Endodermal cell (in vitro differentiated cells): Measurements from ENCODE around the gene TINCR. TPM values are rescaled to one million over a fixed set of nuclear protein-coding genes. Genes with fewer than 3 reads are reported as not detected.

ENCODE experiments used
- DNase-seq: peaks from one replicate; pipeline ENCODE4 v3.0.0-alpha.2; 2017
- H3K27ac ChIP-seq: 2 replicates; pipeline ENCODE4 v1.5.1; 2013; ENCODE audit warnings: mild to moderate bottlenecking, low read depth, low read length, moderate library complexity
- H3K27me3 ChIP-seq: 2 replicates; pipeline ENCODE4 v1.6.1; 2013; ENCODE audit warnings: mild to moderate bottlenecking, low read length, moderate library complexity; ENCODE audit not compliant: insufficient read depth, control insufficient read depth, poor library complexity, severe bottlenecking
- H3K36me3 ChIP-seq: 2 replicates; pipeline ENCODE4 v1.7.0; 2013; ENCODE audit warnings: mild to moderate bottlenecking, low read length, moderate library complexity; ENCODE audit not compliant: control insufficient read depth, insufficient read depth
- H3K4me1 ChIP-seq: one replicate; pipeline ENCODE4 v1.7.0; 2013; ENCODE audit warnings: low read length; ENCODE audit not compliant: control insufficient read depth, insufficient read depth
- H3K4me3 ChIP-seq: 2 replicates; pipeline ENCODE4 v1.5.1; 2013; ENCODE audit warnings: mild to moderate bottlenecking, low read length, moderate library complexity
- H3K9ac ChIP-seq: 2 replicates; pipeline ENCODE4 v1.6.1; 2013; ENCODE audit warnings: mild to moderate bottlenecking, low read length, moderate library complexity; ENCODE audit not compliant: poor library complexity, severe bottlenecking; ENCODE audit errors: extremely low read depth
- H3K9me3 ChIP-seq: 2 replicates; pipeline ENCODE4 v1.6.1; 2013; ENCODE audit warnings: mild to moderate bottlenecking, low read length, moderate library complexity; ENCODE audit not compliant: control insufficient read depth
- H3K27ac Mint-ChIP-seq: 2 replicates; pipeline ENCODE4 v1.8.0; 2020; ENCODE audit warnings: mixed read lengths
- H3K27me3 Mint-ChIP-seq: 2 replicates; pipeline ENCODE4 v1.8.0; 2021; ENCODE audit warnings: mild to moderate bottlenecking, mixed read lengths; ENCODE audit not compliant: insufficient read depth
- H3K36me3 Mint-ChIP-seq: 2 replicates; pipeline ENCODE4 v1.8.0; 2020; ENCODE audit warnings: low read depth, mixed read lengths
- H3K4me1 Mint-ChIP-seq: 2 replicates; pipeline ENCODE4 v1.8.0; 2020; ENCODE audit warnings: mixed read lengths
- H3K4me3 Mint-ChIP-seq: 2 replicates; pipeline ENCODE4 v1.8.0; 2020; ENCODE audit warnings: mild to moderate bottlenecking, moderate library complexity, mixed read lengths
- H3K9me3 Mint-ChIP-seq: 2 replicates; pipeline ENCODE4 v1.8.0; 2020; ENCODE audit warnings: mild to moderate bottlenecking, mixed read lengths
- WGBS, 2 experiments: methylation state at CpG; one replicate each; pipeline versions ENCODE4 v1.1.5 to v1.1.7; 2013; ENCODE audit warnings: missing lambda C conversion rate in 2 of 2, mixed read lengths in 1 of 2; ENCODE audit not compliant: insufficient coverage in 1 of 2, insufficient read length in 1 of 2; 5-methylcytosine and 5-hydroxymethylcytosine counted together
- total RNA-seq, 2 donors: library from RNA; stranded (reverse); fragmentation: NEBNext Ultra II Directional in 1 of 2; extraction: Animal tissue kit (Norgen Biotek cat#: 25700) in 1 of 2; gene quantifications; 2 replicates in 1 of 2; 3 replicates in 1 of 2; pipeline ENCODE4 v1.2.1, GENCODE V29; 2021
- TF ChIP-seq, protein P1 (sequence below): fragments of 200-600 bp; sonication (generic); conservative IDR thresholded peaks from 2 replicates; pipeline ENCODE4 v1.5.0; 2021; ENCODE audit warnings: antibody characterized with exemption, mild to moderate bottlenecking

TINCR gene
- total RNA-seq, 2 donors from 2014 or later = 0.53 to 1.2 TPM

- H3K27ac ChIP-seq = no peak overlapping the region
- no peak overlapping the region for H3K27ac Mint-ChIP-seq
- no peaks in the 10 kb centered on the region for H3K36me3 ChIP-seq
- peaks cover 7% of the 10 kb centered on the region for H3K4me1 Mint-ChIP-seq
- DNase-seq = no peak
- H3K27me3 ChIP-seq = no peaks in the 10 kb centered on the region
- TF ChIP-seq, protein P1, sequence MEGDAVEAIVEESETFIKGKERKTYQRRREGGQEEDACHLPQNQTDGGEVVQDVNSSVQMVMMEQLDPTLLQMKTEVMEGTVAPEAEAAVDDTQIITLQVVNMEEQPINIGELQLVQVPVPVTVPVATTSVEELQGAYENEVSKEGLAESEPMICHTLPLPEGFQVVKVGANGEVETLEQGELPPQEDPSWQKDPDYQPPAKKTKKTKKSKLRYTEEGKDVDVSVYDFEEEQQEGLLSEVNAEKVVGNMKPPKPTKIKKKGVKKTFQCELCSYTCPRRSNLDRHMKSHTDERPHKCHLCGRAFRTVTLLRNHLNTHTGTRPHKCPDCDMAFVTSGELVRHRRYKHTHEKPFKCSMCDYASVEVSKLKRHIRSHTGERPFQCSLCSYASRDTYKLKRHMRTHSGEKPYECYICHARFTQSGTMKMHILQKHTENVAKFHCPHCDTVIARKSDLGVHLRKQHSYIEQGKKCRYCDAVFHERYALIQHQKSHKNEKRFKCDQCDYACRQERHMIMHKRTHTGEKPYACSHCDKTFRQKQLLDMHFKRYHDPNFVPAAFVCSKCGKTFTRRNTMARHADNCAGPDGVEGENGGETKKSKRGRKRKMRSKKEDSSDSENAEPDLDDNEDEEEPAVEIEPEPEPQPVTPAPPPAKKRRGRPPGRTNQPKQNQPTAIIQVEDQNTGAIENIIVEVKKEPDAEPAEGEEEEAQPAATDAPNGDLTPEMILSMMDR = no peak
- no peaks in the 10 kb centered on the region for H3K9me3 ChIP-seq
- no peak overlapping the region for H3K9ac ChIP-seq
- no peaks in the 10 kb centered on the region for H3K36me3 Mint-ChIP-seq
- no peak overlapping the region for H3K4me3 ChIP-seq
- peaks cover 34% of the 10 kb centered on the region for H3K27me3 Mint-ChIP-seq
- no peaks in the 10 kb centered on the region for H3K9me3 Mint-ChIP-seq
- no peak overlapping the region for H3K4me3 Mint-ChIP-seq
- WGBS, 2 experiments = 91 to 100% methylated on average over 1 to 4 of the region's 4 CpGs
- no peaks in the 10 kb centered on the region for H3K4me1 ChIP-seq
These were observed 21.8 kb downstream of the TINCR start for GRCh38 chr19:5545984-5546383.

GRCh38 chr19:5545051-5545450 is 22.7 kb downstream of the TINCR start:
- Mint-ChIP-seq H3K36me3 (no peaks in the 10 kb centered on the region), H3K9me3 (no peaks in the 10 kb centered on the region), H3K27ac (no peak overlapping the region), H3K27me3 (peaks cover 28% of the 10 kb centered on the region), H3K4me3 (no peak overlapping the region), H3K4me1 (peaks cover 5% of the 10 kb centered on the region)
- Histone ChIP-seq H3K27me3 (no peaks in the 10 kb centered on the region), H3K36me3 (no peaks in the 10 kb centered on the region), H3K4me3 (no peak overlapping the region), H3K4me1 (no peaks in the 10 kb centered on the region), H3K9ac (no peak overlapping the region), H3K9me3 (no peaks in the 10 kb centered on the region), H3K27ac (no peak overlapping the region)
- WGBS, 2 experiments = 92 to 93% methylated on average over 4 to 5 of the region's 5 CpGs
- TF ChIP-seq, protein P1 = no peak
- DNase-seq = no peak

DNA sequence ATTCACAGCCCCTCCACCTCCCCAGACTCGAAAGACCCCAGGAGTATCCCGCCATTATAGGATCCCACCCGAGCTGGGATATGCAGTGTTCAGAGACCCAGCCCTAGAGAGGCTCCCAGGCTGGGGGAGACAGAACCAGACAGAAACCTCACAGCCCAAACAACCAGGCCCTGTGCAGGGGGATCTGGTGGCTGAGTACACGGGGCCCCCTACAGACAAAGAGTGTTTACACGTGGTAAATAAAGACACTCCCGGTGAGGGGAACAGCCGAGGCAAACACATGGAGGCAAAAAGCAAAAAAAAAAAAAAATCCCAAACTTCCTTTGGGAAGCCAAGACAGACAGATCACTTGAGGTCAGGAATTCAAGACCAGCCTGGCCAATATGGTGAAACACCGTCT is 25.1 kb downstream of the TINCR start:
- H3K4me3 ChIP-seq = no peak overlapping the region
- H3K9me3 ChIP-seq = no peaks in the 10 kb centered on the region
- H3K36me3 Mint-ChIP-seq = no peaks in the 10 kb centered on the region
- no peaks in the 10 kb centered on the region for H3K9me3 Mint-ChIP-seq
- H3K4me1 ChIP-seq = no peaks in the 10 kb centered on the region
- H3K9ac ChIP-seq = no peak overlapping the region
- H3K27me3 ChIP-seq = no peaks in the 10 kb centered on the region
- no peaks in the 10 kb centered on the region for H3K36me3 ChIP-seq
- 40 to 52% methylated on average over 1 to 8 of the region's 8 CpGs for WGBS, 2 experiments
- peak; percentile 72 for DNase-seq
- H3K27me3 Mint-ChIP-seq = peaks cover 17% of the 10 kb centered on the region
- peak overlapping the region; percentile 55 for H3K27ac Mint-ChIP-seq
- H3K27ac ChIP-seq = no peak overlapping the region
- H3K4me1 Mint-ChIP-seq = peaks cover 7% of the 10 kb centered on the region
- H3K4me3 Mint-ChIP-seq = no peak overlapping the region
- TF ChIP-seq, protein P1 = peak; percentile 19
